ENCODE results near the gene MARCHF9. TPM values are rescaled to one million over a fixed set of nuclear protein-coding genes. Genes with fewer than 3 reads are reported as not detected.

MARCHF9 gene
- total RNA-seq, 3 donors from 2014 or later (not counting 1 experiment from before 2014, with no cell fraction given), result 25.4 to 28.4 (median 26.0) TPM

DNA sequence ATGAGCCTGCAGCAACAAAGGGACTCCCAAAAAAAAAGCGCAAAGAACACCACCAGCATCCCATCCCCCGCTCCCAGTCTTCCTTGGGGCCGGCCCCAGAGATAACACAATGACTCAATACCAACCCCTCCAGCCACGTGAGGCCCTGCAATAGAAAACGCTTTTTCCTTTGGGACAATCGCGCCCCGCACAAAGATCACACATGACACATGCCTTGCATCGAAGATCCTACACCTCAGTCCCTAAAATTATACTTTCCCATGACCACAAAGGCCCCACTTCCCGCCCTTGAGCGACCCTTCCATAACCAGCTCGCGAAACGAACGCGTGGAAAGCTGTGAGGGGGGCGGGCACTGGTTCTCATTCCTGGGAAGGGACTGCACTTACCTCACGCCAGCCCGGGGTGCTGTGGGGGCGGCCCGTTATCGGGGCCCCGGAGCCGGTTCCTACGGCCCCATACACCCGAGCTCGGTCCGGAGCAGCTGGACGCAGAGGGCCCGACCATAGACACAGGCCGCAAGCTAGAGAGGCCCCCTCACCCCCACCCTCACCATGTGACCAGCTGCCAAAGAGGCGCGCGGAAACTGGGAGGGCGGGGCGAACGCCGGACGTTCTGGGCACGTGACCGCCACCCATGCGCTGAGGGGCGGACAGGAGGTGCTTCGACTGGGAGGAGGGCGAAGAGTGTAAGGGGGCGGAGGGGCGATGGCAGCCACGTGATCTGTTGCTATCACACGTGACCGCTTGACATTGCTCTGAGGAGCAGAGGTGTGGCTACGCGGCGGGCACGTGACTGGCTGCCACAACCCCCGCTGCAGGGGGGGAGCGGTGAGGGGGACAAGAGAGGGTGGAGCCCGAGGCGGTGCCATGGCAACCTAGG is 2.9 kb upstream of the MARCHF9 start, which contains the start of gene CDK4:
Gene CDK4 (minus strand): TSS at position 523 of the 880 bp plus-strand sequence. CDS start 593 bp downstream, outside the sequence.
- Mint-ChIP-seq H3K36me3 (peaks cover 5% of the 10 kb centered on the region), H3K27ac (peak within 1 kb of the TSS; percentile 91 to 92), H3K27me3 (ENCODE audit: low read depth in 2 of 2) (no peaks in the 10 kb centered on the region), H3K4me1 (peaks cover 45 to 49% of the 10 kb centered on the region in 2 donors), H3K4me3 (peak within 1 kb of the TSS; percentile 89), H3K9me3 (no peaks in the 10 kb centered on the region)
- ATAC-seq, result peak; percentile 81 to 97 (median 89)
- Histone ChIP-seq H3K27me3 (ENCODE audit: control insufficient read depth, insufficient read depth, low read length) (no peaks in the 10 kb centered on the region), H3K9me3 (ENCODE audit: control insufficient read depth, insufficient read depth, low read length) (no peaks in the 10 kb centered on the region), H3K4me1 (ENCODE audit: control insufficient read depth, insufficient read depth, low read length) (peaks cover 43% of the 10 kb centered on the region), H3K4me3 (ENCODE audit: low read length) (peak within 1 kb of the TSS; percentile 63), H3K27ac (ENCODE audit: low read length) (peak within 1 kb of the TSS; percentile 85), H3K36me3 (ENCODE audit: control insufficient read depth, insufficient read depth, low read length) (peaks cover 16% of the 10 kb centered on the region)
- intact Hi-C loops (cut with micrococcal nuclease), result loop anchor here (1.0 kb wide), 3 partner anchors 8 to 232 kb away; partner anchors contain the start of genes DDIT3 and TSFM
- under 1% methylated on average over 58 of the region's 58 CpGs for WGBS (ENCODE audit: insufficient coverage)
- TF ChIP-seq, protein P1, sequence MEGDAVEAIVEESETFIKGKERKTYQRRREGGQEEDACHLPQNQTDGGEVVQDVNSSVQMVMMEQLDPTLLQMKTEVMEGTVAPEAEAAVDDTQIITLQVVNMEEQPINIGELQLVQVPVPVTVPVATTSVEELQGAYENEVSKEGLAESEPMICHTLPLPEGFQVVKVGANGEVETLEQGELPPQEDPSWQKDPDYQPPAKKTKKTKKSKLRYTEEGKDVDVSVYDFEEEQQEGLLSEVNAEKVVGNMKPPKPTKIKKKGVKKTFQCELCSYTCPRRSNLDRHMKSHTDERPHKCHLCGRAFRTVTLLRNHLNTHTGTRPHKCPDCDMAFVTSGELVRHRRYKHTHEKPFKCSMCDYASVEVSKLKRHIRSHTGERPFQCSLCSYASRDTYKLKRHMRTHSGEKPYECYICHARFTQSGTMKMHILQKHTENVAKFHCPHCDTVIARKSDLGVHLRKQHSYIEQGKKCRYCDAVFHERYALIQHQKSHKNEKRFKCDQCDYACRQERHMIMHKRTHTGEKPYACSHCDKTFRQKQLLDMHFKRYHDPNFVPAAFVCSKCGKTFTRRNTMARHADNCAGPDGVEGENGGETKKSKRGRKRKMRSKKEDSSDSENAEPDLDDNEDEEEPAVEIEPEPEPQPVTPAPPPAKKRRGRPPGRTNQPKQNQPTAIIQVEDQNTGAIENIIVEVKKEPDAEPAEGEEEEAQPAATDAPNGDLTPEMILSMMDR (IDR thresholded peaks at IDR 0.05), result no peak
- peak; percentile 96 to 99 for DNase-seq

DNA sequence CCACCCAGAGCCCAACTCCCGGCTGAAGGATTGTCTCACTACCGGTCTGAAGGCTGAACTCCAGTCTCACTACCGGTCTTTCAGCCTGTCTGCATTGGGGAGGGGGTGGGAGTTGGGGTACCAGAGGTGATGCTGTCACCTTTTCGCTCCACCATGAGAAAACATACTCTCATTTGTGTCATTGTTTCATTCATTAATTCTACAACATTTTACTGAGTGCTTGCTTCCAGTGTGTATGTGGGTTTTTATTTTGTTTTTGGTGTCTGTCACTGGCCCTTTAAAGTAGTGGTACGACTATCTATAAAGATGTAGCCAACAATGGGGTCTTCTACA is 2.3 kb upstream of the MARCHF9 start:
- peak overlapping the region; percentile 85 for H3K27ac ChIP-seq (ENCODE audit: low read length)
- peak overlapping the region; percentile 89 for H3K4me3 Mint-ChIP-seq
- WGBS (ENCODE audit: insufficient coverage), result 0% methylated on average over 4 of the region's 5 CpGs
- peaks cover 44% of the 10 kb centered on the region for H3K4me1 ChIP-seq (ENCODE audit: control insufficient read depth, insufficient read depth, low read length)
- no peaks in the 10 kb centered on the region for H3K27me3 ChIP-seq (ENCODE audit: control insufficient read depth, insufficient read depth, low read length)
- H3K4me1 Mint-ChIP-seq, result peaks cover 46 to 51% of the 10 kb centered on the region in 2 donors
- DNase-seq (no peak), ATAC-seq (no peak)
- H3K9me3 Mint-ChIP-seq, result no peaks in the 10 kb centered on the region
- intact Hi-C loops (cut with micrococcal nuclease), result loop anchor here (1.0 kb wide), 3 partner anchors 8 to 232 kb away; partner anchors contain the start of genes DDIT3 and TSFM
- no peak overlapping the region for H3K4me3 ChIP-seq (ENCODE audit: low read length)
- no peaks in the 10 kb centered on the region for H3K36me3 Mint-ChIP-seq
- no peaks in the 10 kb centered on the region for H3K27me3 Mint-ChIP-seq (ENCODE audit: low read depth in 2 of 2)
- no peaks in the 10 kb centered on the region for H3K9me3 ChIP-seq (ENCODE audit: control insufficient read depth, insufficient read depth, low read length)
- TF ChIP-seq, protein P1 (IDR thresholded peaks at IDR 0.05), result no peak
- peak overlapping the region; percentile 91 to 92 for H3K27ac Mint-ChIP-seq
- peaks cover 11% of the 10 kb centered on the region for H3K36me3 ChIP-seq (ENCODE audit: control insufficient read depth, insufficient read depth, low read length)

DNA sequence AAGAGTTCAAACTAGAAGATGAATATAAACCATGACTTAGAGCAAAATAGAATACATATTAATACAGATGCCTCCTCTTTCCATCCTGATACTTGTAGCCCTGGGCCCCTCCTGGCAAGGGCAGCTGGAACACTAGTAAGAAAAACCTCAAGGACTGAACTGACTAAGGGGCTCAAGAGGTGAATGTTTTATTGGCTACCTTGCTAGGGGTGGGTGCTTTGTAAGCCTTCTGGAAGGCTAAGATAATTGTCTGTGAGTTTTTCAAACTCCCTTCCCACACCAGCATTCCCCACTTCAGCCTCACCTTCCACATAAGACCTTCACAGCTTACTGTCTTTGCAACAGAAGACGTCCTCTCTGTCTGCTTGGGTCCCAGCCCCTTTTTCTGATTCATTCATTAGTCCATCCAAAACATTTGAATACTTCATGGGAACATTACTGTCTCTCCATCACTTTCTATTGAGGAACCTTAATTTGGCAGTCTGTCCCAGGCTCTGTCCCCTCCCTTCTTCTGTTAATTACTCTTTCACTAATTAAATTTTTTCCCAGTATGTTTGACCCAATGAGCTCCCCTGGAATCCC is 1.1 kb upstream of the MARCHF9 start:
- ATAC-seq, result no peak
- no peak for DNase-seq
- Mint-ChIP-seq H3K9me3 (no peaks in the 10 kb centered on the region), H3K4me3 (peak overlapping the region; percentile 97), H3K27ac (peak overlapping the region; percentile 91 to 92), H3K27me3 (ENCODE audit: low read depth in 2 of 2) (no peaks in the 10 kb centered on the region), H3K4me1 (peaks cover 46 to 55% of the 10 kb centered on the region in 2 donors), H3K36me3 (no peaks in the 10 kb centered on the region)
- TF ChIP-seq, protein P1 (IDR thresholded peaks at IDR 0.05), result no peak
- Histone ChIP-seq H3K27me3 (ENCODE audit: control insufficient read depth, insufficient read depth, low read length) (no peaks in the 10 kb centered on the region), H3K9me3 (ENCODE audit: control insufficient read depth, insufficient read depth, low read length) (no peaks in the 10 kb centered on the region), H3K4me3 (ENCODE audit: low read length) (no peak overlapping the region), H3K36me3 (ENCODE audit: control insufficient read depth, insufficient read depth, low read length) (peaks cover 15% of the 10 kb centered on the region), H3K4me1 (ENCODE audit: control insufficient read depth, insufficient read depth, low read length) (peaks cover 44% of the 10 kb centered on the region), H3K27ac (ENCODE audit: low read length) (peak overlapping the region; percentile 85)
- WGBS (ENCODE audit: insufficient coverage), result 38% methylated on average over 1 of the region's 1 CpG
- intact Hi-C loops (cut with micrococcal nuclease), result no loop called here
